ENCODE measurements around the gene FSCB.

FSCB gene

DNA sequence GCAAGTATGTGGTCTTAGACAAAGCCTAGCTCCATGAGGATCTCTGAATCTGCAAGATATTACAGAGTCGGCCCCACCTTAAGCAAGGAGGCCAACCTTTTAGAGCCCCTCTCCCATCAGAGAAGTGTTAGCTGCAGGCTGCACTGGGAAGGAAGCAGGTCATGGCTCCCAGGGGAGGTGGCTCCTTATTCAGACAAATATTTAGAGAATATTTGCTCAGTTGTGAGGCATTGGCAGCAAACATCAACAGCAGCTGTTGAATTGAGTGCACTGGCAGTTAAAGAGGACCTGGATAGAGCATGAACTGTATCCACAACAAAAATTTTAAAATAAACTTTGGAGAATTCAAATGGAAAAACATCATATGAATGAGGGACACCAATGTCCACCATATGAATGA is 44.7 kb downstream of the FSCB start:
- TF ChIP-seq, protein P1, sequence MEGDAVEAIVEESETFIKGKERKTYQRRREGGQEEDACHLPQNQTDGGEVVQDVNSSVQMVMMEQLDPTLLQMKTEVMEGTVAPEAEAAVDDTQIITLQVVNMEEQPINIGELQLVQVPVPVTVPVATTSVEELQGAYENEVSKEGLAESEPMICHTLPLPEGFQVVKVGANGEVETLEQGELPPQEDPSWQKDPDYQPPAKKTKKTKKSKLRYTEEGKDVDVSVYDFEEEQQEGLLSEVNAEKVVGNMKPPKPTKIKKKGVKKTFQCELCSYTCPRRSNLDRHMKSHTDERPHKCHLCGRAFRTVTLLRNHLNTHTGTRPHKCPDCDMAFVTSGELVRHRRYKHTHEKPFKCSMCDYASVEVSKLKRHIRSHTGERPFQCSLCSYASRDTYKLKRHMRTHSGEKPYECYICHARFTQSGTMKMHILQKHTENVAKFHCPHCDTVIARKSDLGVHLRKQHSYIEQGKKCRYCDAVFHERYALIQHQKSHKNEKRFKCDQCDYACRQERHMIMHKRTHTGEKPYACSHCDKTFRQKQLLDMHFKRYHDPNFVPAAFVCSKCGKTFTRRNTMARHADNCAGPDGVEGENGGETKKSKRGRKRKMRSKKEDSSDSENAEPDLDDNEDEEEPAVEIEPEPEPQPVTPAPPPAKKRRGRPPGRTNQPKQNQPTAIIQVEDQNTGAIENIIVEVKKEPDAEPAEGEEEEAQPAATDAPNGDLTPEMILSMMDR (conservative IDR thresholded peaks at IDR 0.05) = no peak
- H3K27ac ChIP-seq = no peak overlapping the region

DNA sequence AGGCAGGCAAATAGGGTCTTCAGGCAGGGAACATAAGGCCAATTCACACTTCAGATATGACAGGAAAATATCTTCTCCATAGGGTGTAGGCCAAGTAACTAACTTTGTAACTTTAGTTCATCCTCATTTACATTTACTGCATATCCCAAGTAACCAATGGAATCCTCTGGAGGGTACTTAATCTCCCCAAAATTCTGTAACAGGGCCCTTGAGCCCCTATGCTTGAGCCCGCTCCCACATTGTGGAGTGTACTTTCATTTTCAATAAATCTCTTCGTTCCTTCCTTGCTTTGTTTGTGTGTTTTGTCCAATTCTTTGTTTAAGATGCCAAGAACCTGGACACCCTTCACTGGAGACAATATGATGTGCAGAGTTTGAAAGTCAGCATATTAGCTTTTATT is 45.3 kb downstream of the FSCB start:
- no peak overlapping the region for H3K27ac ChIP-seq
- TF ChIP-seq, protein P1 (conservative IDR thresholded peaks at IDR 0.05) = no peak

All from VCaP (cell line).